HEK293 (cell line): Measurements from ENCODE around the gene UBE3C.

Experiments
- CTCF ChIA-PET: fragments of 350-600 bp; formaldehyde crosslinking; extraction: SDS; loops from one replicate; lab custom pipeline; 2021; ENCODE audit warnings: antibody characterized with exemption; lab: Yijun Ruan, JAX
- POLR2A ChIA-PET: fragments of 300-600 bp; formaldehyde crosslinking; extraction: SDS; loops from one replicate; lab custom pipeline; 2020; ENCODE audit warnings: antibody characterized with exemption, inconsistent platforms; lab: Yijun Ruan, JAX
- H3K27ac ChIP-seq: fragments of 200-500 bp; sonication (Bioruptor generic); 2 replicates; pipeline ENCODE4 v1.5.1; 2014; ENCODE audit warnings: low read depth, low read length, control low read depth, inconsistent platforms; ENCODE audit errors: extremely low read depth
- H3K36me3 ChIP-seq, 2 experiments: fragments of 200-500 bp in 1 of 2; sonication (Bioruptor generic) in 1 of 2; 1 replicate in 1 of 2; 2 replicates in 1 of 2; pipeline ENCODE4 v1.5.1; 2014 to 2017; ENCODE audit warnings: inconsistent platforms in 2 of 2, low read length in 2 of 2; ENCODE audit not compliant: control insufficient read depth in 2 of 2, insufficient read depth in 1 of 2
- H3K4me1 ChIP-seq: fragments of 200-500 bp; sonication (Bioruptor generic); 2 replicates; pipeline ENCODE4 v1.5.1; 2014; ENCODE audit warnings: mild to moderate bottlenecking, low read length, inconsistent platforms; ENCODE audit not compliant: control insufficient read depth, insufficient read depth
- H3K4me3 ChIP-seq: 2 replicates; pipeline ENCODE4 v1.5.1; 2011; ENCODE audit warnings: low read depth, mild to moderate bottlenecking, control low read depth, low read length, moderate library complexity
- H3K9me3 ChIP-seq: fragments of 200-500 bp; sonication (Bioruptor generic); 2 replicates; pipeline ENCODE4 v1.5.1; 2014; ENCODE audit warnings: low read depth, low read length, inconsistent platforms; ENCODE audit not compliant: control insufficient read depth, insufficient read depth
- CTCF ChIP-seq: fragments of 450-650 bp; formaldehyde crosslinking; IDR thresholded peaks from 2 replicates; pipeline ENCODE4 v1.5.1; 2016; ENCODE audit warnings: missing biosample characterization, missing genetic modification characterization
- GLI4 ChIP-seq: fragments of 450-650 bp; formaldehyde crosslinking; IDR thresholded peaks from 2 replicates; pipeline ENCODE4 v1.5.1; 2016; ENCODE audit warnings: missing biosample characterization, missing genetic modification characterization
- MEIS1 ChIP-seq: sonication (generic); formaldehyde crosslinking; IDR thresholded peaks from 2 replicates; pipeline ENCODE4 v1.8.1; 2022; ENCODE audit warnings: missing genetic modification reagents, mild to moderate bottlenecking, borderline replicate concordance
- RBAK ChIP-seq: fragments of 450-650 bp; formaldehyde crosslinking; IDR thresholded peaks from 2 replicates; pipeline ENCODE4 v1.5.1; 2016; ENCODE audit warnings: missing biosample characterization, missing genetic modification characterization
- YY1 ChIP-seq: fragments of 450-650 bp; formaldehyde crosslinking; IDR thresholded peaks from 2 replicates; pipeline ENCODE4 v1.5.1; 2018; ENCODE audit warnings: missing biosample characterization, missing genetic modification characterization
- ZBTB44 ChIP-seq: fragments of 450-650 bp; IDR thresholded peaks from 2 replicates; pipeline ENCODE4 v1.5.1; 2018; ENCODE audit warnings: missing biosample characterization, mild to moderate bottlenecking, missing genetic modification characterization
- ZBTB6 ChIP-seq: fragments of 450-650 bp; formaldehyde crosslinking; IDR thresholded peaks from 2 replicates; pipeline ENCODE4 v1.5.1; 2017; ENCODE audit warnings: missing biosample characterization, missing genetic modification characterization
- ZBTB7A ChIP-seq: fragments of 450-650 bp; formaldehyde crosslinking; IDR thresholded peaks from 2 replicates; pipeline ENCODE4 v1.5.1; 2016; ENCODE audit warnings: low read depth, missing biosample characterization, missing genetic modification characterization
- ZNF473 ChIP-seq: fragments of 450-650 bp; formaldehyde crosslinking; IDR thresholded peaks from 2 replicates; pipeline ENCODE4 v1.5.1; 2017; ENCODE audit warnings: missing biosample characterization, missing genetic modification characterization
- ZNF510 ChIP-seq: fragments of 450-650 bp; formaldehyde crosslinking; IDR thresholded peaks from 2 replicates; pipeline ENCODE4 v1.5.1; 2018; ENCODE audit warnings: mild to moderate bottlenecking, missing genetic modification characterization, missing biosample characterization; ENCODE audit not compliant: insufficient replicate concordance
- ZNF561 ChIP-seq: fragments of 450-650 bp; IDR thresholded peaks from 2 replicates; pipeline ENCODE4 v1.5.1; 2018; ENCODE audit warnings: missing biosample characterization, missing genetic modification characterization, borderline replicate concordance
- ZNF596 ChIP-seq: fragments of 450-650 bp; IDR thresholded peaks from 2 replicates; pipeline ENCODE4 v1.5.0; 2018; ENCODE audit warnings: missing biosample characterization, mild to moderate bottlenecking, missing genetic modification characterization, moderate library complexity
- ZNF707 ChIP-seq: fragments of 450-650 bp; formaldehyde crosslinking; IDR thresholded peaks from 2 replicates; pipeline ENCODE4 v1.5.1; 2016; ENCODE audit warnings: missing biosample characterization, missing genetic modification characterization
- ZNF76 ChIP-seq: fragments of 450-650 bp; formaldehyde crosslinking; IDR thresholded peaks from 2 replicates; pipeline ENCODE4; 2016; ENCODE audit warnings: low read depth, missing biosample characterization, missing genetic modification characterization, borderline replicate concordance
- ZNF830 ChIP-seq: fragments of 450-650 bp; IDR thresholded peaks from 2 replicates; pipeline ENCODE4 v1.5.0; 2018; ENCODE audit warnings: missing biosample characterization, missing genetic modification characterization, low read depth, mild to moderate bottlenecking, moderate library complexity

The UBE3C gene

GRCh38 chr7:157312941-157313340 lies 174.2 kb downstream of the UBE3C start:
- H3K4me1 ChIP-seq: no peaks in the 10 kb centered on the region
- TF ChIP-seq ZBTB7A (tag by site-specific recombination) (no peak), ZBTB44 (no peak)
- TF ChIP-seq, all 188 proteins: peak for 0
- Histone ChIP-seq H3K36me3 (no peaks in the 10 kb centered on the region), H3K9me3 (no peaks in the 10 kb centered on the region), H3K4me3 (no peak overlapping the region), H3K27ac (no peak overlapping the region)
- ChIA-PET CTCF (no interaction called here), POLR2A (no interaction called here)

GRCh38 chr7:157313645-157314044 lies 174.9 kb downstream of the UBE3C start:
- Histone ChIP-seq H3K4me1 (no peaks in the 10 kb centered on the region), H3K4me3 (no peak overlapping the region), H3K9me3 (no peaks in the 10 kb centered on the region), H3K27ac (no peak overlapping the region), H3K36me3 (no peaks in the 10 kb centered on the region)
- POLR2A ChIA-PET: no interaction called here
- TF ChIP-seq CTCF (no peak), ZNF561 (tag by site-specific recombination) (no peak), RBAK (tag by site-specific recombination) (no peak), ZNF830 (tag by site-specific recombination) (no peak), ZNF76 (tag by site-specific recombination) (no peak), ZNF473 (tag by site-specific recombination) (no peak), GLI4 (no peak), ZBTB6 (tag by site-specific recombination) (no peak), ZNF707 (tag by site-specific recombination) (no peak), MEIS1 (no peak)
- CTCF ChIA-PET: no interaction called here

GRCh38 chr7:157318015-157318706 lies 179.4 kb downstream of the UBE3C start:
- no peaks in the 10 kb centered on the region for H3K4me1 ChIP-seq
- CTCF ChIA-PET: no interaction called here
- H3K27ac ChIP-seq: no peak overlapping the region
- TF ChIP-seq YY1 (tag by site-specific recombination) (no peak), ZNF510 (tag by site-specific recombination) (no peak), ZNF596 (tag by site-specific recombination) (no peak)
- no peak overlapping the region for H3K4me3 ChIP-seq
- POLR2A ChIA-PET: no interaction called here
- no peaks in the 10 kb centered on the region for H3K9me3 ChIP-seq
- no peaks in the 10 kb centered on the region for H3K36me3 ChIP-seq
